Inflammatory macrophage (primary cell): ENCODE measurements around the gene PMEPA1.

Experiments
- DNase-seq, 2 donors: peaks; one replicate each; pipeline ENCODE4 v3.0.0-alpha.2; 2020 to 2022

The PMEPA1 gene

DNA sequence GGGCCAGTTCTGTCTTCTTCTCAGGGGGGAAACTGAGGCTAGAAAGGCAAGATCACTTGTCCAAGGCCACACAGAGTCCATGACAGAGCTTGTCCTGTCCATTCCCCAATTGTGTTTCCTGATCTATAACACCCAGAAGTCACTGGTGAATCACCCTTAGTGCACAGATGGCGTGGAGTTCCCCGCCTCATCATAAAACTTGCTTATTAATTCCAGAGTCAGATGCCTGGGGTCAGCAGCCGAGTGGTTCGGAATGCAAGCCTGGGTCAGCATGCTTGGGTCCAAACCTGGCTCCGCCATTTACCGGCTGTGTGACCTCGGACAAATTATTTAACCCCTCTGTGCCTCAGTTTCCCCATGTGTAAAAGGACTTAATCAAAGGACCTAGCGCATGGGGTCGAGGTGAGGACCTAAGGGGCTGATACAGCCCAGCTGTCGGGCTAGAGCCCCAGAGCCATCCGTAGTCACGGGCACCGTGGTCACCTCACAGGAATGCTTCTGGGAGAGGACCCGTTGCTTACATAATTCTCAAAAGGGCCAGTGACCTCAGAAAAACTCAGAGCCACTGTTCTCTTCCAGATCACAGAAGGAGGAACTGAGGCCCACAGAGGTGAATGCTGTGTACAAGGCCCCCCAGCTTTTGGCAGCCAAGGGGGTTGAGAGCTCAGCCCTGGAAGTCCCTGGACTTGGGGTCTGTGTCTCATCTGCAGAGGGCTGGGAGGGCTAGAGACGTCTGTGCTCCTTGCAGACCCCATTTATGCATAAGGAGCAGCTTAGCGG lies 88.2 kb downstream of the PMEPA1 start:
- DNase-seq: no peak

DNA sequence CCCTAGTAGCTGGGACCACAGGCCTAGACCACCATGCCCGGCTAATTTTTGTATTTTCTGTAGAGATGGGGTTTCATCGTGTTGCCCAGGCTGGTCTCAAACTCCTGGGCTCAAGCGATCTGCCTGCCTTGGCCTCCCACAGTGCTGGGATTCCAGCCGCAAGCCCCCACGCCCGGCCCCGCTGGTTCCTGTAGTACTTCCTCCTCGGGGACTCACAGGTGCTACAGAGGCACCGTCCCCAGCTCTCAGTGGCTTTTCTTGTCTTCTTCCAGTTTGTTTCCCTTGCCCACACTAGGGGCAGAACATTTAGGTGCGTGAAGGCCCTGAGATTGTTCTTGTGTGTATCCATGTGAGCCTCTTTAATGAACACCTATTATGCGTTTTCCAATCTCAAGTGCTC lies 88.8 kb downstream of the PMEPA1 start:
- DNase-seq: no peak

DNA sequence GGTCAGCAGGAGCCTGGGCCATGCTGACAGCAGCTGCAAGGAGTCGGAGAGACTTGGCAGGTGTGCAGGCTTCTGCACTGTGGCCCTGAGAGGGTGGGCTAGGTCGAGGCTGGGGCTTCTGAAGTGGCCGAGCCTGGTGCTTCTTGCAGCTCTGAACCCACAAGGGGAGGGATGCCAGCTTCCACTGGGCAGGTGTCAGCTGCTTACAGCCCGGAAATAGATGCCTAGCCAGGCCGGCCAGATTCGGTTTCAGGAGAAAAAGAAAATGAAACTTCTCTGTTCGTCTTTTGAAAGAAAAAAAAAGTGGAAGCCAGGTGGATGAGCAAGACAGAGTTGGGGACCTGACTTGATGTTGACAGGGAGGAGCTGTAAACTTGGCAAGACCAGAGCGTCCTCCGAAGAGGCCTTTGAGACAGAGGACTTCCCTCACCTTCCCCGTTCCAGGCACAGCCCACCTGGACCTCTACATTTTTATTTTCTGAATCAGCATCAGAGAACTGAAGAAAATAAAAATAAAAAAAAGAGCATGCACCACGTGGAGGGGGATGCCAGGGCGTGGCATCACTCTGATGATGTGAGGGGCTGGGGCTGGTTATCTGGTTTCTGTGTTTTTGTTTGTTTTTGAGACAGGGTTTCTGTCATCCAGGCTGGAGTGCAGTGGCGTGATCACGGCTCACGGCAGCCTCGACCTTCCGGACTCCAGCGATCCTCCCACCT lies 89.4 kb downstream of the PMEPA1 start, which contains the start of gene ZBP1:
TSS of gene ZBP1 (minus strand) at position 153 of the 717 bp plus-strand sequence. CDS start at position 22, 131 bp downstream.
- DNase-seq: peak in 1 of 2 donors; percentile 8

DNA sequence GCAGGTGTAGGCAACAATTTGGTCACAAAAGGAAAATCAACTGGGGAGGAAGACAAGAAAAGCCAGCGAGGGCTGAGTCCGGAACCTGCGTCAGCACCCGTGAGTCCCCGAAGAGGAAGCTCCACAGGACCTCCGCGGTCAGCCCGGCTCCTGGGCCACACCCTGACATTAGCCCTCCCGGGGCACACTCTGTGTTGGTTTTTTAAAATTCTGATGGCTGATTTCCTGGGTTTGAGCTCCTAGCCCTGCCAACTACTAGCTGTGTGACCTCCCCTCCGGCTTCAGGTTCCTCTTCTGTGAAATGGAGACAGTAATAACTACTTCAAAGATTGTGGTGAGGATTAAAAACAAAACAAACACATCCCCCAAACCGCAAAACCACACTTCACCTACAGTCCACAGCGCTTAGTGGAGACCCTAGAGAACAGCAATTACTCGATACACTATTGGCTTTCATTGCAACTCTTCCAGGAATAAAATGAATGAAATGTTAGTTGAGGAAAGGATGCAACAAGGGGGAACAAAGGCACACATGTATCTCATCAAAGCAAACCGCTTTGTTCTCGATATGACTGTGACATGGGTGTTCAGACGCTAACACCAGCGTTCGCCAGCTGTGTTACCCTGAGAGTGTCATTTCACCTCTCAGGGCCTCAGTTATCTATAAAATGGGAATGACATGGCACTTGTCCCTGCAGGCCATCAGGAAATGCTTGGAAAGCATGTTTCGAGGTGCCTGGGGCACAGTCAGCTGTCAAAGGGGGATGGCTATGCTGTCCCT lies 90.6 kb downstream of the PMEPA1 start:
- peak; percentile 62 to 64 for DNase-seq

DNA sequence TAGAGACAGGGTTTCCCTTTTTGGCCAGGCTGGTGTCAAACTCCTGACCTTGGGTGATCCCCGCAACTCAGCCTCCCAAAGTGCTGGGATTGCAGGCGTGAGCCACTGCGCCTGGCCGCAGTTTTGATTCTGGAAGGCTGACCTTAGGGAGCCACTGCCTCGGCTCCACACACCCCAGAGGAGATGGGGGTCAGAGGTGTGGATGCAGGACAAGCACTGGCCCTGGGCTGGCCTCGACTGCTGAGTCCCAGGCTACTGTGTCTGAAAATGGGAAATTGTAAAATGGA lies 91.1 kb downstream of the PMEPA1 start:
- DNase-seq: no peak

DNA sequence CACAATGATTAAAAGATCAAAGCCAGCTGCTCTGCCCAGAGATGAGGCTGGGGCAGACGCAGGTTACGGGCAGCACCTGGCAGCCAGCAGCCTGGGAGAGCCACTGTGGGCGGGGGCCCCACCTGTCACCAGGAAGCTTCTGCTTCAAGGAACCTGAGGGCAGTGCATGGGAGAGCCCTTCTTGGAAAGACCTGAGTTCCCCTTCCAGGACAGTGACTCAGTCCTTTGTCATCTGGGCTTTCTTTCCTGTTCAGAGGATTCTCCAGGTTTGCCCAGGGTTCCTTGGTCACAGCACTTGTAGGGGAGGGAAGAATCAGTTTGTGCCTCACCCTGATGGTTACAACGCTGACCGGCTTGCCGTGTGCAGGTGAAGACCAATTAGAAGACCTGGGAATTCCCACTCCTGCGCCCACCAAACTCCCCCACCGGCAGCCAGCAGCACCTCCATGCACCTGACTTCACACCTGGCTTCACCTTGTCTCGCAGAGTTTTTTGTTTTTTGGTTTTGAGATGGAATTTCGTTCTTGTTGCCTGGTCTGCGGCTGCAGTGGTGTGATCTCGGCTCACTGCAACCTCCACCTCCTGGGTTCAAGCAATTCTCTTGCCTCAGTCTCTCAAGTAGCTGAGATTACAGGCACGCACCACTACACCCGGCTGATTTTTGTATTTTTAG lies 91.6 kb downstream of the PMEPA1 start:
- peak in 1 of 2 donors; percentile 25 for DNase-seq

DNA sequence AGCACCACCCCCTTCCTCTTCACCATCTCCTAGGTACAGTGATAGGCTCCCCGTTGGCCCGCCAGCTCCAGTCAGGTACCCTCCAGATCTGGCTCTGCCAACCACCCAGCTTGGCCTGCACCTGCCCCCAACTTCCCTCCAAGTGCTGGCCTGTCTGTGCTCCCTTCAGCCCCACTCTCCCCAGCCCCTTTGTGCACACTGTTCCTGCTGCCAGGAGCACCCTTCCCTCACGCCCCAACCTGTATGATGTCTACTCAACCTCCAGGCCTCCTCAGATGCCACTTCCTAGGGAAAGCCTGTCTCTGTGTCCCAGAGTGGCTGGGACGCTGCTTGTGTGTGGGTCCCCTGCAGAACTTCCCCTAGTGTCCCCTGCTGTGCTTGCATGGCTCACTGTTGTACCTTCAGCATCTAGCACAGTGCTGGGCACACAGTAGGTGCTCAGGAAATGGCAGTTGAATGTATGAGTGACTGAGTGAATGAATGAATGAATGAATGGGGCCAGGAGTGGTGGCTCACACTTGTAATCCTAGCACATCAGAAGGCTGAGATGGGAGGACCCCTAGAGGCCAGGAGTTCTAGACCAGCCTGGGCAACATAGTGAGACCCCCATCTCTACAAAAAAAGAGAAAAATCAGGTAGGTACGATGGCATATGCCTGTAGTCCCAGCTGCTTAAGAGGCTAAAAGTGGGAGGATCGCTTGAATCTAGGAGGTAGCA lies 92.6 kb downstream of the PMEPA1 start:
- no peak for DNase-seq

DNA sequence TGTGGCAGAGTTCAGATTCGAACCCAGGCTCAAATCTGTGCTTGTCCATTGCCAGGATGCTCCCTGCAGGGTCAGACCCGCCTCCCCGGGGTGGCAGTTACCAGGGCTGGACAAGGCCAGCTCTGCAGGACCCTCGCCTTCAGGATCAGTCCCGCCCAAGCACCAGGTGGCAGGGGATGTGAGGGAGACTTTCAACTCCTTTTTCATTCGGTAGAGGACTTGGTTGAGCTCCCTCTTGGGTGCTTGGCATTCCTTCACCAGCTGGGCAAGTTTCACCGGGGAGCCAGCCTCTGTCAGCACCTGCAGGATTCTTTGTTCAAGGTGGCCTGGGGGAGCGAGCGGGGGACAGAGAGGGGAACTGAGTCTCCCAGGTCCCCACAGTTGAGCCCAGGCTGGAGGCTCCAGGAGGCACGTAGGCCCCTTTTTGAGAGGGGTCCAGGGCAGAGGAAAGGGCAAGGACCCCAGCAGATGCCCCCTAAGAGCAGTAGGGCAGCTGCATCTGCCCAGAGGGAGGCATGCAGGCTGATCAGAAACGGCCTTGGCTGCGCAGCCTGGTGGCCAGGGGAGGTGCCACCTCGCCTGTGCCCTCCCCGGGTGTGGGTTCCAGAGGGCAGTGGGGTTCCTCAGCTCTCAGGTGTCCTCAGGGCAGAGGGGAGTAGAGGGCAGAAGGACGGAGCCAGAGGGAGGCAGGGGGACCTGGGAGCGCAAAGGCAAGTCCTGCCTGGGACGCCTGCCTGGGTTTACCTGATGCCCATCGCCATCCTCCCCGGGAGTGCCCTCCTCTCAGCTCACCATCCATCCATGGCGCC lies 93.5 kb downstream of the PMEPA1 start:
- DNase-seq: no peak

DNA sequence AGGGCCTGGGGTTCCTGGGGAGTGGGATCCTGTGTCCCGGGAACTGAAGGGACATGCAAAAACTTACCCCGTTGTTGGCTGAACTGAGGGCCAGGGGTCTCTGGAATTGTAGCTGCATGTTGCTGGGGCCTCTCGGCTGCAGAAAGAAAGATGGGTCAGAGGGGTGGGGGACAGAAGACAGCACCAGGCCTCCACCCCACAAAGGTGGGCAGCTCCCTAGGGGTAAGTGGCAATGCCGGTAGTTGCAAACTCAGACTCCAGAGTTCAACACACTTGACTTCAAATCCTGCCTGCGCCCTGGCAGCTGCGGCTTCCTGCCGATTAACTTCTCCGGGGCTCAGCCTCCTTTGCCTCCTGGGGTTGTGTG lies 94.4 kb downstream of the PMEPA1 start:
- DNase-seq: no peak

DNA sequence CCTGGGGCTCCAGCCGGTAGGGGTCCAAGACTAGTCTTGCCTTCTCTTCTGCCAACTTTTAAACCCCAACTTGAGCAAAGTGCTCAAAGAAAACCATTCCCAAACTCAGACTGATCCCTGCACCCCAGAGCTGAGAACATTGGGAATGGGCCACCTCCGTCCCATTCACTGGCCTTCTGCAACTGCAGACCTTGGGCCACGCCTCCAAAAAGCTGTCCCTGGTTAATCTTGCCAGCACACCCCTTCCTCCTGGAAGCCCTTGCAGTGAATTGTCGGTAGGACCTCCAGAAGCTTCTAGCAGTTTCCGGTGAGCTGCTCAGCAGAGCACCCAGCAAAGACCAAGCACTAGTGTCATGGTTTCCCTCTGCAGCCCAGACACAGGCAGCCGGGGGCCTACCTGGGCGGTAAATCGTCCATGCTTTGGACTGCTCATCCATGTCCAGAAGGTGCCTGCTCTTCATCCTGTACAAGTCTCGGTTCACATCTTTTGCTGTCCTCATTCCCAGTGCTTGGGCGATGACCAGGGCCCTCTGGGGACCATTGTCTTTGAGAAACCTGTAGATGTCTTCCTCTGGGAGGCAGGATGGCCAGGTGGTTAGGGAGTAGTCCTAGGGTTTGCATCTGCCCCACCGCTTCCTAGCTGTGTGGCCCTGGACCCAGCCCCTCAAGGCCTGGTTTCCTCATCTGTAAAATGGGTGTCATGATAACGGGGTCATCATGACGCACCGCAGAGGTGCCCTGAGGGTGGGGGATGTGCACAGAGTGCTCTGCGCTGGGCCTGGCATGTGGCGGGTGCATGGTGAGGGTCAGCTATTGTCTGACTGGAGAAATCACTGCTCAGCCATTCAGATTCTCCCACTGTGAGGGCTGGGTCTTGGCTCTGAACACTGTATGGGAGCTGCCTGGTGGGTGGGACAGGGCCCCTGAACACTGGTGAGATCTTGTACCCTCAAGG lies 95.0 kb downstream of the PMEPA1 start:
- no peak for DNase-seq

DNA sequence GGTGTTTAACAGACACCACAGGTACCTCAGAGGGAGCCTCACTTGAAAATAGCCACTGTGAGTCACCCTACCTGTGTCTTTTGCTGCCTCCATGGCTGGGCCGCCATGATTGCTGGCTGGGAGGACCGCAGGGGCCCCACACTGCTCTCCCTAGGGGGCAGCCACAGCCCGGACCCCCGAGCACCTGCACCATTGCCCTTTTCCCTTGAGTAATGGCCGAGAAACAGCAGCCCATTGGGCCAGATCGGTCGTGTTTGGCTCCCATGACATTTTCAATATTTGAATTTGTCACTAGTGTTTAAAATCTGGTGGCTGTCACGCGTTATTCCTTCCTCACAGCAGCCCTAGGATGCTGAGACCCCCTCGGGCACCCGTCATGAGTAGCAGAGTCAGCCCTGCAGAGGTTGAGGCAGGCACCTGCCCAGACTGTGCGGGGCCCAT lies 96.3 kb downstream of the PMEPA1 start:
- no peak for DNase-seq

DNA sequence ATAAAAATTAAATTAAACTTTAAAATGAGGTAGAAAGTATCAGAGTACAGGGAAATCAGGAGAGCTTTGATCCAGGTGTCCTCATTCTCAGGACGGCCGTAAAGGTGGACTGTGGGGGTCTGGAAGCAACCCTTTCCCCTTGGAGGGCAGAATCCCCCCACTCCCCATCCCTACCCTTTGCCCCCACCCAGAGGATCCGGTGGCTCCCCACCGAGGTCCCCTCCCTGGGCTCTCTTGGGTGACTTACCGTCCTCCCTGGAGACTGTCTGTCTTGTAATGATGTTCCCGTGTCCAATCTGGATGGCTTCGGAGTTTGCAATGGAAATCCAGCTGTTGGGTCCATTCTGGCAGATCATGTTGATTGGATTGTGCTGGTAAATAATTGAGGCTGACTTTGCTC lies 96.9 kb downstream of the PMEPA1 start:
- no peak for DNase-seq

DNA sequence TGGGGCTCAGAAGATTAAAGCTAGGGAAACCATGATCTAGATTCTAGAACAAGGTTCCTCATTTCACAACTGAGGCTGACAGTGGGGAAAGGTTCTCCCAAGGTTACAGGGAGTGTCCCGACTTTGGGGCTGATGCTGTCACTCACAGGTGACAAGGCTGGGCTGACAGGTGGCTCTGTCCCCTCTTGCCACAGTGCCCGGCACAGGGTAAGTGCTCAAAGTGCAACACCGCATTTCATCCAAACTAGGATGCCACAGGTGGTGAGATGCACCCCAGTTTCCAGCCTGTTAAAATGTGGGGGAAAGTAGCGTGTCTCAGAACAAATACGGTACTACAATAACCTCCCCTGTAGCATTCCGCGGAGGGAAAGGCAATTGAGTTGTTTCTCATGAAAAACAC lies 97.4 kb downstream of the PMEPA1 start:
- DNase-seq: no peak

DNA sequence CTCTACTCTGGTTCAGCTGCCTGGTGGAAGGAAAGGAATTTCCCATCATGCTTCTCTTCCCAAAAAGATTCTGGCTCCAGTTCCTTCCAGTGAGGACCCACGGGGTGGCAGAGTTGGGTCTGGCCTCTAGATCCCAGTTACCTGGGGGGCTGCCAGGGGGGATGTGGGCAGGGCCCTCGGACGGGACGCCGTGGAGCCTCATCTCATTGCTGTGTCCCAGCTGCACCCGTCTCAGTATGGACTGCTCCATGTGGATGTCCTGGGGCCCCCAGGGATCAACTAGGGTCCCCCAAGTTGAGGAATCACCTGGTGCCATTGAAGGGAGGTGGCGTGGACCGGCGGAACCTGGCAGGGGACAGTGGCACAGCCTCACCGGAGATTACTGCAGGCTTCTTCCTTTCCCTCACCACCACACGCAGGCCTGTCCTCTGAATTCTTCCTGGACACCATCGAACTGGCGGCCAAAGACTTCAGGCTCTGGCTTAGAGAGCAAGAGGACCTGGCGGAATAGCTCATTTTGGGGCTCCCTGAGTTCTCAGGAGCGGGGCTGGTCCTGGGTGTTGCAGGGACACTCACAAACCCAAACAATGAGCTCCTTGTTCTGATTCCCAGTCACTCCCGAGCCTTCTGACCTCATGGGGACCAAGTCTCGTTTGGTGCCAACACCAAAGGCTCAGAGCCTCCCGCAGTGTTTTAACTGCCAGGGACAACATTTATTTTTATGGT lies 98.1 kb downstream of the PMEPA1 start:
- DNase-seq: no peak

DNA sequence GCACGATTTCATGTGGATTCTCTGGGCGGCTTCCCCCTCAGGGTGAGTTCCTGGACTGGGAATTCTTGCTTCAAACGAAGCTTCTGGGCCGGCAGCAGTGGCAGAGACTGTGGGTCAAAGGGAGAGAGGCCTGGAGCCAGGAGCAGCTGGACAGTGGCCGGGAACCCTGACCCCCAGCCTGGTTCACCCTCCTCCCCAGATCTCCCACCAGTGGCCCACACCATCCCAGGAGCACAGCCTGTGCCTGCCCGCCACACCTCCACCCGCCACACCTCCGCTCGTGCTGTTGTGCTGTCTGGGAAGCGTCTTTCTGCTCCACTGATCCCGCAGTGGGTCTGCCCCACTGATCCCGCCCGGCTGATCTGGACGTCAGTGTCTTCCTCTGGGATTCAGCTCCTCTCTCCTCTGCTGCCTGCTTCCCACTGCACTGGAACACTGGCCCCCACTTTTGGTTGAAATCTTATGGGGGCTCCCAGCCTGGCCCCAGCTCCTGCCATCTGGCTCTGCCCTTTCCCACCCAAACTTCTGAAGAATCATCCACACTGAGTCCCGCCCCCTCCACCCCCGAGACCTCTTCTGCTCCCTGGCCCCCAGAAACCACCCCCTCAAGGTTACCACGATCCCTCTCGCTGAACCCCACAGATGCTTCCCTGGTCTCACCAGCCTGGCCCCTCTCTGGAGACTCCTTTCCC lies 99.4 kb downstream of the PMEPA1 start:
- DNase-seq: no peak

DNA sequence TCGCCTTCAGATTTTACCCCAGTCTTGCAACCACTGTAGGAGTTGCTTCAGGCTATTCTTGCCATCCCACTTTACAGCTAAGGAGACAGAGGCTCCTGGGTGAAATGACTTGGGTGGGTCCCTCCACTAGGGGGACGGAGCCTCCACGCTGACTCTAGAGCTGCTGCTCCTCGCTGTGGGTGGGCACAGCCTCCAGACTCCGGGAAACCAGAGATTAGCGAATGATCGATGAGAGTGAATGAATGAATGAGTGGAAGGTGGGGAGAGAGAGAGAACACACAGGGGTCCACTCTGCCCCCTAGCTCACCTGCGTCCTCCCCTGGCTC lies 100.0 kb downstream of the PMEPA1 start:
- DNase-seq: no peak

DNA sequence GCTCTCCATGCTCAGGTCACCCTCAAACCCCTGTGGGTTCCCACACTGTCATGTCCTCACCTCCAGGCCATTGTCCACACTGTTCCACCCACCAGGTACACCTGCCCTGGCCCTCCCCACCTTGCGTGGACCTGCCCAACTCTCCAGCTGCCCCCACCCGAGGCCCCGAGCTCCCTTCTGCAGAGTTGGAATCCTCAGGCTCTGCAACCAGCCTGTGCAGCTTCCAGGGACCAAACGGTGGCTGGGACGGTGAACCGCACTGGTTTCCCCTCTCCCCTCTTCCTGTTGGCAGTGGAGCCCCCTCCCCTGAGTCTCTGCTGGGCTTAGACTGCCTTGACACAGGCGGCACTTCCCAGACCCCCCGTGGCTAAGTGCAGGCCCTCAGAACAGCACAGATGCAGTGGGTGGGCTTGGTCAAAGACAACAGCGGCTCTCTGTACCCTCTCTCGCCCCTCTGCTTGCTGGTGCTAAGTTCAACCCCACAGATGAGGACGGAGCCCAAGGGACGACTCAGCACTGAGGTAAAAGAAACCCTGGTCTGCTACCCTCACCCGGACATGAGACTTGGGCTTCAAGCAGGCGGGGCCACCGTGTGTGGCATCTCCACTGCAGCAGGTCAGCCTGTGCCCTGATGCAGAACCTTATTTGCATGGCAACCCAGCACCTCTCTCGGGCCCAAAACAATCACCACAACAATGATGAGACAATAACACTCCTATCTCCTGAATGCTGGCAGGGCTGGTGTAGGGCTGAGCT lies 100.6 kb downstream of the PMEPA1 start:
- no peak for DNase-seq

DNA sequence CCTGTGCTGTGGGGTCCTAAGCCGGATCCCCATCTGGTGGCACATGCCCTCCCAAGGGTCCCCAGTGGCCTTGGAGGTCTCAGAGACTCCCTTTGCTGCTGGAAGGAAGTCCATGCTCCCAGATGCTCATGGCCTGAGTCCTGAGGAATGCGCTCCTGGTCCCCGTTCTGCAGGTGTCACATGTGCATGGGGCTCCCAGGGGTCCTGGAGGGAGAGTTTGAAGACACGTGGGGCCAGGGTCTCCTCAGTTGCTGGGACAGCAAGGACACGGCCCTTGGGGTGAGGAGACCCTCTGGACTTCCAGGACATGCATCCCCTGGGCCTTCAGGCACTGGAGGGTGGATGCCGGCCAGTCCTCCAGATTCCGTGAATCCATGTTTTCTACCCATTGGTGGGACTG lies 101.3 kb downstream of the PMEPA1 start:
- no peak for DNase-seq
